ENCODE results near the gene HAT1.
"Not testable (repeated sequence)": the region's sequence is repeated elsewhere in the genome, so short reads cannot be mapped to it uniquely, and the experiment has no call there.

Gene HAT1, protein sequence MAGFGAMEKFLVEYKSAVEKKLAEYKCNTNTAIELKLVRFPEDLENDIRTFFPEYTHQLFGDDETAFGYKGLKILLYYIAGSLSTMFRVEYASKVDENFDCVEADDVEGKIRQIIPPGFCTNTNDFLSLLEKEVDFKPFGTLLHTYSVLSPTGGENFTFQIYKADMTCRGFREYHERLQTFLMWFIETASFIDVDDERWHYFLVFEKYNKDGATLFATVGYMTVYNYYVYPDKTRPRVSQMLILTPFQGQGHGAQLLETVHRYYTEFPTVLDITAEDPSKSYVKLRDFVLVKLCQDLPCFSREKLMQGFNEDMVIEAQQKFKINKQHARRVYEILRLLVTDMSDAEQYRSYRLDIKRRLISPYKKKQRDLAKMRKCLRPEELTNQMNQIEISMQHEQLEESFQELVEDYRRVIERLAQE

DNA sequence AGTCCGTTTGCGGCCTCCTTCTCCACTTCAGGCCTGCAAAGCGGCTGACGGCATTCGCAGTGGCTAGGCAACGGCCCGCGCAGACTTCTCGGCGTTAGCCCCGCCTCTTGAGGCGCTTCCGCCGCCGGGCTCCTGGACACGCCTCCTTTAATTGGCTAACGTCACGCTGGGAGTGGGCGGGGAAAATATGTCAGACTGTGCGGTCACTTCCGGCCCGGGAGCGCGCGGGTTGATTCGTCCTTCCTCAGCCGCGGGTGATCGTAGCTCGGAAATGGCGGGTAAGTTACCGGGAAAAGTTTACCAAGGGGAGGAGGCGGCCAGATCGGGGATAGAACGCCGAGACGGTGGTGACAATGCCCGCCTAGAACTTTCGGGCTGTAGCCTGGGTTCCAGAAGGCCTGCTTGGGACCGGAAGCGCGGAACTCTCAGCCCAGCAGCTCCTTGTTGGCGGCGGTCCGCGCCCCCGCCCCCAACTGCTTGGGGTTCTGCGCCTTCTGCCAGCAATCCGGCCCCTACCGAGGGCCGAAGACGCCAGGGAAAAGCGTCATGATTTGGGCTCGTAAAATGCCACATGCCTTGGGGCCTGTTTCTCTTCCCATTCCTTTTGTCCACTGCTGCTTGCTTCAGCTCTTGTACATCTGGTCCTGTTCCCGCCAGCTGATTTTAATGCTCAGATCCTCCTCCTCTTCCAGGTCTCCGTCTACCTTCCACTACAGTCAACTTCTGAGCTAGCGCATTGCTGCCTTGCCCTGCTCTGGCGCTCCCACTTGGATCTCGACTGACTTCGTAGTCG, at the start of gene HAT1:
Gene HAT1 (plus strand): TSS at position 232 of the 793 bp plus-strand sequence. CDS start 40 bp downstream, at position 272.
- peak; percentile 99 for DNase-seq

- DNase-seq = no peak
Measured at GRCh38 chr2:171874517-171874916, 47.7 kb upstream of the HAT1 start.

DNA sequence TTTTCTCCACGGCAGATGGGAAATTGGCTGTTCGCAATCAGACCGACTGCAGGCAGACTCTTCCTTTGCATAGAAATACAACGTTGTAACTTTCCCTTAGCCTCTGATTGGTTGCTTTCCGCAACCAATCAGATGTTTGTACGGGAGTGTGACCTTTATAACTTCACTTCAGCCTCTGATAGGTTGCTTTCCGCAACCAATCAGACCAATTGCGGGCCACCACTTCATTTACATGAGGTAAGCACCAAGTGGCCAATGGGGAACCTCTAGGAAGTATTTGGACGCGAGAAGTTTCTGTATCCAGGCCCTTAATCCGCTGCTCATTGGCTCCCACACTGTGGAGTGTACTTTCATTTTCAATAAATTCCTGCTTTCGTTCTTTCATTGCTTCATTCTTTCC, 47.3 kb upstream of the HAT1 start:
- DNase-seq = no peak

GRCh38 chr2:171878481-171878993, 43.7 kb upstream of the HAT1 start:
- no peak for DNase-seq

- DNase-seq = no peak
Measured at GRCh38 chr2:171879865-171880264, 42.4 kb upstream of the HAT1 start.

DNA sequence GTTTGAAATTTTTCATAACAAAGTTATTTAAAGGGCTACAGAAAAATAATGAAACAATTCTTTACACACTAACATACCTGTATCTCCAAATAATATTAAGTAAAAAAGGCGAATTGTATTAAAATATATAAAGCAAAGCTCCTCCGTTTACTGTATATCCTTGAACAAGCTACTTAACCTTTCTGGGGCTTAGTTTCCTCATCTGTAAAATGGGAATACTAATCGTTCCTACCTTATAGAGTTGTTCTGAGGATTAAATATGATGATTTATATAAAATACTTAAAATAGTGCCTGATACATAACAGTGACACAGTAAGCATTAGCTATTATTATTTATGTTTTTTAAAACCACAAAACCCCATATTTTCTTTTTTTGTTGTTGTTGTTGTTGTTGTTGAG, 41.5 kb upstream of the HAT1 start:
- DNase-seq = no peak

- DNase-seq = no peak
Measured at GRCh38 chr2:171882089-171882769, 40.0 kb upstream of the HAT1 start.

- no peak for DNase-seq
Measured at GRCh38 chr2:171883275-171883893, 38.9 kb upstream of the HAT1 start.

GRCh38 chr2:171889333-171889732, 32.9 kb upstream of the HAT1 start:
- DNase-seq = no peak

- no peak for DNase-seq
Measured at GRCh38 chr2:171889808-171890207, 32.5 kb upstream of the HAT1 start.

DNA sequence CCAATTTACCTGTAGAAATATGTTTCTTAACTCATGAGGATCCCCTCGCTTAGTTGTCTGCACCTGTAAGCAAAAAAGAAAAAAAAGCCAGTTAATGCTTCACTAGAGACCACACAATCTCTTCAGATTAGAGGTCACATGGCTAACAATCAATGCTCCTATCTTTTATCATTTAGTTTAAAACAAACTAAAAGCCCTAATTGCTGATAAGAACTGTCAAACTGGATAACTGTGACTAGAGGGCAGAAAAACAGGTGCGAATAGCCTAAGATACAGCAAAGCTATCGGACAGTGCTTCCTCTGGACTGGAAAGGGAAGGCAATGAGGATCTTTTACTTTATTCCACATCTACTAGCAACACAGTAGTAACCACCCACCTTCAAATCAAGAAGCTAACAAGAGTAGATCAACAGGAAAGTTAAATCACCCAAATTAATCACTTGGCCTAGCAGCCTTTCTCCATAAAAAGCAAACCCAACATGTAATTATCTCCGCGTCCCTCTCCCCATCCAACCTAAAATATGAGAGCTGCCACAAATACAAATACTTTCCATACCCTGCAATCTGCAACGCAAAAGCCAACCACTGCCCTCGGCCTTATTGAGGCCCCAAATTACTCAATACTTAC, 29.0 kb upstream of the HAT1 start:
- no peak for DNase-seq

GRCh38 chr2:171893824-171894611, 28.2 kb upstream of the HAT1 start, which contains the start of gene SLC25A12:
SLC25A12 (minus strand) TSS chr2:171894244; CDS start chr2:171894214, 30 bp downstream.
- DNase-seq = peak; percentile 81 to 84

- DNase-seq = no peak
Measured at GRCh38 chr2:171894612-171894947, 27.7 kb upstream of the HAT1 start.

DNA sequence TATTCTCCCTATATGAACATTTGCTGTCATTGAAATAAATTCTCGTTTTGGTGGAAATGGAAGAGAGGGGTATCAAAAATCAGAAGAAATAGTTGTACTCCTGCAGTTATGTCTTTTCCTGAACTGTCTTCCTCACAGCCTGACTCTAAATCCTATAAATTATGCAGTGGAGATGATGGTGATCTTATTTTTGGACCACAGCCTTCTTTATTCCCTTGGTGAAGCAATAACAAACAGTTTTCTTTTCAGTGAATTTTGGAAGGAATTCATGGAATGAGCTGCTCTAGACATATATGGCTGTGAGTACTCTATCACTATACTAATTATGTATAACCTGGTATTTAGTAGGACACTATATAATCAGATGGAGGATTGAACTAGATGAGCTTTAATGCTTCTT, 26.5 kb upstream of the HAT1 start:
- no peak for DNase-seq

DNA sequence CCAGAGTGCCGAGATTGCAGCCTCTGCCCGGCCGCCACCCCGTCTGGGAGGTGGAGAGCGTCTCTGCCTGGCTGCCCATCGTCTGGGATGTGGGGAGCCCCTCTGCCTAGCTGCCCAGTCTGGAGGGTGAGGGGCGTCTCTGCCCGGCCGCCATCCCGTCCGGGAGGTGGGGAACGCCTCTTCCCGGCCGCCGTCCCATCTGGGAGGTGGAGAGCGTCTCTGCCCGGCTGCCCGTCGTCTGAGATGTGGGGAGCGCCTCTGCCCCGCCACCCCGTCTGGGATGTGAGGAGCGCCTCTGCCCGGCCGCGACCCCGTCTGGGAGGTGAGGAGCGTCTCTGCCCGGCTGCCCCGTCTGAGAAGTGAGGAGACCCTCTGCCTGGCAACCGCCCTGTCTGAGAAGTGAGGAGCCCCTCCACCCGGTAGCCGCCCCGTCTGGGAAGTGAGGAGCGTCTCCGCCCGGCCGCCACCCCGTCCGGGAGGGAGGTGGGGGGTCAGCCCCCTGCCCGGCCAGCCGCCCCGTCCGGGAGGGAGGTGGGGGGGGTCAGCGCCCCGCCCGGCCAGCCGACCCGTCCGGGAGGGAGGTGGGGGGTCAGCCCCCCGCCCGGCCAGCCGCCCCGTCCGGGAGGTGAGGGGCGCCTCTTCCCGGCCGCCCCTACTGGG, 22.5 kb upstream of the HAT1 start:
- not testable (repeated sequence) for DNase-seq

DNA sequence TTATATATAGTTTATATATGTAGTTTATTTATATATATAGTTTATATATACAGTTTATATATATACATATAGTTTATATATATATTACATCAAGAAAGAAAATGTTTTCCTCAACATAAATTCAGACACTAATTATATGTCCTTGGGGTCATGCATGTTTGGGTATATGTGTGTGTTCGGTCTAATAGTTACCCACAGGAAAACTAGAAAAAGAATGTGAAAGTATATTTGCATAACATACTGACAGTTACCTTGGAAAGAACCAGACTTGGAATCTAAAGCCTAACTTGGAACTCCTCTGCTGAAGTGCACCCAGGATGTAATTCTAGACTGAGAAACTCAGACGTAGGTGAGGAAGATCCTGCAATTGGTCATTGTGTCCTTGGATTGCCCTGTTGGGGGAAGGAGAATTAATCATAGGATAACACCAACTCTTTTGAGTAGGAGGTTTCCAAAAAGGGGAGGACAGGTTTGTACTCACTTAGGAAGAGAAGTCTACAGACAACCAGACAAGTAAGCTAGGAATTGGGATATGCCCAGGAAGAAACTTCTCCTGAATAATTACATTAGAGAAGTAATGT, 19.3 kb upstream of the HAT1 start:
- no peak for DNase-seq

DNA sequence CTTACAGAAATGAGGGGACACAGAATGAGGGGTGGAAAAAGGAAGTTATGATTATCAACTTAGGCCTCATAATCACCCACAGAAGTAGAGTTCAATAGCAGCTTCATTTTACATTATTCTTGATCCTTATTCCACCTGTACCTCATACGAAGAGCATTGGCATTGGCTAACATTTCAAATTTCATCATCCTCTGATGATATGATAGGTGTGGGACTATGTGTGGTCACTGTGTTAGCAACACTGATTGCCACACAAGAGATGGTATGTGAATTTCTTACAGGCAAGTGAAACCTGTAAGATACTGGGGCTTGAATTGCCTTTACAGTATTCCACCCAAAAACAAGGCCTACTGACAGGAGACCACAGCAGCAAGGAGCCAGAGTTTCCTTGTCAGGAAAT, 14.0 kb upstream of the HAT1 start:
- no peak for DNase-seq

DNA sequence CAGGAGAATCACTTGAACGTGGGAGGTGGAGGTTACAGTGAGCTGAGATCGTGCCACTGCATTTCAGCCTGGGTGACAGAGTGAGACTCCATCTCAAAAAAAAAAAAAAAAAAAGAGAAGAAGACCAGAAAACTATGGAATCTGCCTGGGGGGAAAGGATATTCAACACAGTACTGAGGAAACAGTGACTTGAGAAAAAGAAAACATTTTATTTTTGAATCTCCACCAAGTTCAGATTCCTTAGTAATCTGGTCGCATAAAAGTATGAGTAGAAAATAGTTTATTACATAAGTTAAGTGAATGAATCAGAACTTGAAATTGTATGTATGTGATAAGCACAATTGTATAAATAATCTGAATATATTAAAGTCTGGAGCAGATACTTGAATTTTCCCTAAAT, 13.0 kb upstream of the HAT1 start:
- DNase-seq = no peak

DNA sequence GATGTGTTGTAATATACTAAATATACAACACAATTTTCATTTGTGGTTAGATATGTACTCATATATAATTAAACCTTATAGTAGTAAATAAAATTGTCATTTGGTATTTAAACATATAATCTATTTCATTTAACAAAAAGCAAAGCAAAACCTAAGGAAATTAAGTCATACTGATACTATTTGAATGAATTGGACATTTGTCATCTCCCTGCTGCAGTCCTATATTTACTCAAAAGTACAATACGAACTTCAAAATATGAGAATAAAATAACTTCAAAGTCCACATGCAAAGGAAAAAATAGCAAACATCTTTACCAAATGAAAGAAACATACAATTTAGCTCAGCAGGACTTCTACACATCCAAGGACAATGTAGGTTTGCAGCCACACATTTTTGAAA, 11.8 kb upstream of the HAT1 start:
- no peak for DNase-seq

- DNase-seq = no peak
Measured at GRCh38 chr2:171913517-171913916, 8.7 kb upstream of the HAT1 start.

DNA sequence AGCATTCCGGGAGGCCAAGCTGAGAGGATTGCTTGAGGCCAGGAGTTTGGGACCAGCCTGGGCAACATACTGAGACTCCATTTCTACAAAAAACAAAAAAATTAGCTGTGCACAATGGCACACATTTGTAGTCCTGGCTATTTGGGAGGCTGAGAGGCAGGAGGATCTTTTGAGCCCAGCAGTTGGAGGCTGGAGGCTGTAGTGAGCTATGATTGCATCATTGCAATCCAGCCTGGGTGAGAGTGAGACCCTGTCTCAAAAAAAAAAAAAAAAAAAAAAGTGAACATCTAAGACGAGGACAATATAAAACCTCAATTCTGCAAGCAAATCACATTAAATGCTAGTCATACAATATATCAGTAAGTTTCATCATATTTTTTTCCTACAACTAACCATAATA, 2.8 kb upstream of the HAT1 start:
- no peak for DNase-seq
